Measurements from ENCODE around the gene GREB1. TPM values are rescaled to one million over a fixed set of nuclear protein-coding genes. Genes with fewer than 3 reads are reported as not detected.

Gene GREB1
- total and polyA plus RNA-seq, 4 experiments from 2014 or later, result 0.19 to 1.1 TPM; not detected in 2

GRCh38 chr2:11503354-11503927 lies 30.4 kb upstream of the GREB1 start:
- Mint-ChIP-seq H3K27me3 (peaks cover 7 to 25% of the 10 kb centered on the region in 2 donors), H3K9me3 (peaks cover 0 to 5% (median under 1%) of the 10 kb centered on the region in 8 donors), H3K4me3 (no peak overlapping the region), H3K4me1 (peaks cover 0 to 7% (median 4%) of the 10 kb centered on the region in 4 donors), H3K36me3 (no peaks in the 10 kb centered on the region), H3K27ac (no peak overlapping the region)
- CTCF ChIA-PET (ENCODE audit: partially characterized antibody), result no interaction called here
- no peak overlapping the region for H3K27ac ChIP-seq (ENCODE audit: low read depth, low read length)
- H3K4me3 ChIP-seq (ENCODE audit: low read length in 2 of 2), result no peak overlapping the region
- no peaks in the 10 kb centered on the region for H3K9me3 ChIP-seq (ENCODE audit: control insufficient read depth in 1 of 2, low read length in 2 of 2)
- H3K36me3 ChIP-seq (ENCODE audit: insufficient read depth, low read length), result no peaks in the 10 kb centered on the region
- no peak for DNase-seq
- POLR2A ChIA-PET (ENCODE audit: partially characterized antibody), result no interaction called here
- intact Hi-C loops (cut with micrococcal nuclease), result no loop called here
- no peaks in the 10 kb centered on the region for H3K4me1 ChIP-seq (ENCODE audit: insufficient read depth, low read length)
- H3K27me3 ChIP-seq (ENCODE audit: insufficient read depth, low read length), result no peaks in the 10 kb centered on the region

- H3K27ac Mint-ChIP-seq, result no peak overlapping the region
- POLR2A ChIA-PET (ENCODE audit: partially characterized antibody), result no interaction called here
These were observed 27.9 kb upstream of the GREB1 start for GRCh38 chr2:11505652-11506610.

GRCh38 chr2:11506611-11506969 lies 27.3 kb upstream of the GREB1 start:
- Histone ChIP-seq H3K27me3 (ENCODE audit: insufficient read depth, low read length) (no peaks in the 10 kb centered on the region), H3K4me3 (ENCODE audit: low read length in 2 of 2) (no peak overlapping the region), H3K4me1 (ENCODE audit: insufficient read depth, low read length) (no peaks in the 10 kb centered on the region), H3K9me3 (ENCODE audit: control insufficient read depth in 1 of 2, low read length in 2 of 2) (no peaks in the 10 kb centered on the region), H3K36me3 (ENCODE audit: insufficient read depth, low read length) (no peaks in the 10 kb centered on the region), H3K27ac (ENCODE audit: low read depth, low read length) (no peak overlapping the region)
- ChIA-PET CTCF (ENCODE audit: partially characterized antibody) (no interaction called here), POLR2A (ENCODE audit: partially characterized antibody) (no interaction called here)
- H3K4me3 Mint-ChIP-seq, result no peak overlapping the region
- no peaks in the 10 kb centered on the region for H3K4me1 Mint-ChIP-seq
- no peak for DNase-seq
- no peaks in the 10 kb centered on the region for H3K36me3 Mint-ChIP-seq
- intact Hi-C loops (cut with micrococcal nuclease), result no loop called here
- peaks cover 5 to 26% of the 10 kb centered on the region in 2 donors for H3K27me3 Mint-ChIP-seq
- peaks cover 0 to 5% (median under 1%) of the 10 kb centered on the region in 8 donors for H3K9me3 Mint-ChIP-seq
- H3K27ac Mint-ChIP-seq, result no peak overlapping the region

More at GRCh38 chr2:11505652-11506610, 27.9 kb upstream of the GREB1 start:
- Histone ChIP-seq H3K4me1 (ENCODE audit: insufficient read depth, low read length) (no peaks in the 10 kb centered on the region), H3K36me3 (ENCODE audit: insufficient read depth, low read length) (no peaks in the 10 kb centered on the region), H3K9me3 (ENCODE audit: control insufficient read depth in 1 of 2, low read length in 2 of 2) (no peaks in the 10 kb centered on the region), H3K4me3 (ENCODE audit: low read length in 2 of 2) (no peak overlapping the region), H3K27ac (ENCODE audit: low read depth, low read length) (no peak overlapping the region), H3K27me3 (ENCODE audit: insufficient read depth, low read length) (no peaks in the 10 kb centered on the region)
- CTCF ChIA-PET (ENCODE audit: partially characterized antibody), result no interaction called here
- Mint-ChIP-seq H3K27me3 (peaks cover 5 to 21% of the 10 kb centered on the region in 2 donors), H3K36me3 (no peaks in the 10 kb centered on the region), H3K4me1 (peaks cover 0 to 1% (median under 1%) of the 10 kb centered on the region in 4 donors), H3K4me3 (no peak overlapping the region), H3K9me3 (peaks cover 0 to 5% (median under 1%) of the 10 kb centered on the region in 8 donors)
- intact Hi-C loops (cut with micrococcal nuclease), result no loop called here
- no peak for DNase-seq

- Mint-ChIP-seq H3K36me3 (no peaks in the 10 kb centered on the region), H3K4me3 (no peak overlapping the region), H3K27ac (no peak overlapping the region), H3K27me3 (peaks cover 5 to 32% of the 10 kb centered on the region in 2 donors), H3K9me3 (peaks cover 0 to 5% (median 0%) of the 10 kb centered on the region in 8 donors), H3K4me1 (no peaks in the 10 kb centered on the region)
- no peak overlapping the region for H3K27ac ChIP-seq (ENCODE audit: low read depth, low read length)
- no peaks in the 10 kb centered on the region for H3K9me3 ChIP-seq (ENCODE audit: control insufficient read depth in 1 of 2, low read length in 2 of 2)
- no peaks in the 10 kb centered on the region for H3K36me3 ChIP-seq (ENCODE audit: insufficient read depth, low read length)
- ChIA-PET CTCF (ENCODE audit: partially characterized antibody) (no interaction called here), POLR2A (ENCODE audit: partially characterized antibody) (no interaction called here)
- H3K27me3 ChIP-seq (ENCODE audit: insufficient read depth, low read length), result no peaks in the 10 kb centered on the region
- no peaks in the 10 kb centered on the region for H3K4me1 ChIP-seq (ENCODE audit: insufficient read depth, low read length)
- no peak overlapping the region for H3K4me3 ChIP-seq (ENCODE audit: low read length in 2 of 2)
- no peak for DNase-seq
- intact Hi-C loops (cut with micrococcal nuclease), result no loop called here
These were observed 26.3 kb upstream of the GREB1 start for GRCh38 chr2:11507517-11507916.

GRCh38 chr2:11508279-11508678 lies 25.6 kb upstream of the GREB1 start:
- Histone ChIP-seq H3K36me3 (ENCODE audit: insufficient read depth, low read length) (no peaks in the 10 kb centered on the region), H3K4me1 (ENCODE audit: insufficient read depth, low read length) (no peaks in the 10 kb centered on the region), H3K27me3 (ENCODE audit: insufficient read depth, low read length) (no peaks in the 10 kb centered on the region), H3K4me3 (ENCODE audit: low read length in 2 of 2) (no peak overlapping the region), H3K9me3 (ENCODE audit: control insufficient read depth in 1 of 2, low read length in 2 of 2) (no peaks in the 10 kb centered on the region), H3K27ac (ENCODE audit: low read depth, low read length) (no peak overlapping the region)
- H3K27me3 Mint-ChIP-seq, result peaks cover 5 to 28% of the 10 kb centered on the region in 2 donors
- ChIA-PET POLR2A (ENCODE audit: partially characterized antibody) (no interaction called here), CTCF (ENCODE audit: partially characterized antibody) (no interaction called here)
- intact Hi-C loops (cut with micrococcal nuclease), result no loop called here
- peaks cover 0 to 5% (median 0%) of the 10 kb centered on the region in 8 donors for H3K9me3 Mint-ChIP-seq
- DNase-seq, result no peak
- H3K4me3 Mint-ChIP-seq, result no peak overlapping the region
- H3K27ac Mint-ChIP-seq, result no peak overlapping the region
- H3K4me1 Mint-ChIP-seq, result no peaks in the 10 kb centered on the region
- no peaks in the 10 kb centered on the region for H3K36me3 Mint-ChIP-seq

GRCh38 chr2:11509657-11510360 lies 24.0 kb upstream of the GREB1 start:
- Mint-ChIP-seq H3K27ac (no peak overlapping the region), H3K27me3 (peaks cover 0 to 25% of the 10 kb centered on the region in 2 donors), H3K4me1 (no peaks in the 10 kb centered on the region), H3K36me3 (no peaks in the 10 kb centered on the region), H3K4me3 (no peak overlapping the region), H3K9me3 (peaks cover 0 to 1% (median 0%) of the 10 kb centered on the region in 8 donors)
- Histone ChIP-seq H3K4me3 (ENCODE audit: low read length in 2 of 2) (no peak overlapping the region), H3K4me1 (ENCODE audit: insufficient read depth, low read length) (no peaks in the 10 kb centered on the region), H3K9me3 (ENCODE audit: control insufficient read depth in 1 of 2, low read length in 2 of 2) (no peaks in the 10 kb centered on the region), H3K36me3 (ENCODE audit: insufficient read depth, low read length) (no peaks in the 10 kb centered on the region), H3K27ac (ENCODE audit: low read depth, low read length) (no peak overlapping the region), H3K27me3 (ENCODE audit: insufficient read depth, low read length) (no peaks in the 10 kb centered on the region)
- POLR2A ChIA-PET (ENCODE audit: partially characterized antibody), result no interaction called here
- CTCF ChIA-PET (ENCODE audit: partially characterized antibody), result no interaction called here
- intact Hi-C loops (cut with micrococcal nuclease), result no loop called here
- no peak for DNase-seq

DNA sequence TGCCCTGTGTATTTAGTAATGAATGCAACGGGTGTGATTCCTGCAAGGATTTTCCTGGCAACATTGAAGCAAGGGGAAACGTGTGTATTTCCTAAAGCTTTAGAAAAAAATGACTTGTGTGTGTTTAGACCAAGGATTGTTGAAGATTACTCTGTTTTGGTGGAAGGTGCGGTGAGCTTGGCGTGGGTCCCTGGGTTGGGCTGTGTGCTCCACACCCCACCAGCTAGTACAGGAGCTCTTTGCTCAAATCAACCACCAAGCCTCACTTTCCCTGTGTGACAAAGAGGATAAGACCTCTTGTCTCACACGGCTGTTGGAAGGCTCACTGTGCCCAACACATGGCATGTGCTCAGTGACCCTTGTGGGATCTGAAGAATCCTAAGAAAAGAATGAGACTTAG lies 21.4 kb upstream of the GREB1 start:
- Mint-ChIP-seq H3K27me3 (peaks cover 0 to 25% of the 10 kb centered on the region in 2 donors), H3K4me3 (no peak overlapping the region), H3K9me3 (peaks cover 0 to 1% (median 0%) of the 10 kb centered on the region in 8 donors), H3K27ac (no peak overlapping the region), H3K4me1 (no peaks in the 10 kb centered on the region), H3K36me3 (no peaks in the 10 kb centered on the region)
- Histone ChIP-seq H3K27ac (ENCODE audit: low read depth, low read length) (no peak overlapping the region), H3K9me3 (ENCODE audit: control insufficient read depth in 1 of 2, low read length in 2 of 2) (no peaks in the 10 kb centered on the region), H3K36me3 (ENCODE audit: insufficient read depth, low read length) (no peaks in the 10 kb centered on the region), H3K27me3 (ENCODE audit: insufficient read depth, low read length) (no peaks in the 10 kb centered on the region), H3K4me1 (ENCODE audit: insufficient read depth, low read length) (no peaks in the 10 kb centered on the region), H3K4me3 (ENCODE audit: low read length in 2 of 2) (no peak overlapping the region)
- CTCF ChIA-PET (ENCODE audit: partially characterized antibody), result no interaction called here
- intact Hi-C loops (cut with micrococcal nuclease), result no loop called here
- POLR2A ChIA-PET (ENCODE audit: partially characterized antibody), result interaction anchor here (1.0 kb wide), 1 partner anchor 47 kb away, joined by 3 read pairs; the partner anchor contains the start of gene E2F6
- no peak for DNase-seq

Measured in CD4-positive, alpha-beta memory T cell (primary cell).